ENCODE data around the gene DIS3L2. TPM values are rescaled to one million over a fixed set of nuclear protein-coding genes. Genes with fewer than 3 reads are reported as not detected.

The DIS3L2 gene
- total and polyA plus RNA-seq, 12 donors = 20.0 to 54.7 (median 30.5) TPM

GRCh38 chr2:232049350-232049749 is 87.8 kb downstream of the DIS3L2 start:
- no peak overlapping the region for H3K27ac ChIP-seq
- TF ChIP-seq, protein P1, sequence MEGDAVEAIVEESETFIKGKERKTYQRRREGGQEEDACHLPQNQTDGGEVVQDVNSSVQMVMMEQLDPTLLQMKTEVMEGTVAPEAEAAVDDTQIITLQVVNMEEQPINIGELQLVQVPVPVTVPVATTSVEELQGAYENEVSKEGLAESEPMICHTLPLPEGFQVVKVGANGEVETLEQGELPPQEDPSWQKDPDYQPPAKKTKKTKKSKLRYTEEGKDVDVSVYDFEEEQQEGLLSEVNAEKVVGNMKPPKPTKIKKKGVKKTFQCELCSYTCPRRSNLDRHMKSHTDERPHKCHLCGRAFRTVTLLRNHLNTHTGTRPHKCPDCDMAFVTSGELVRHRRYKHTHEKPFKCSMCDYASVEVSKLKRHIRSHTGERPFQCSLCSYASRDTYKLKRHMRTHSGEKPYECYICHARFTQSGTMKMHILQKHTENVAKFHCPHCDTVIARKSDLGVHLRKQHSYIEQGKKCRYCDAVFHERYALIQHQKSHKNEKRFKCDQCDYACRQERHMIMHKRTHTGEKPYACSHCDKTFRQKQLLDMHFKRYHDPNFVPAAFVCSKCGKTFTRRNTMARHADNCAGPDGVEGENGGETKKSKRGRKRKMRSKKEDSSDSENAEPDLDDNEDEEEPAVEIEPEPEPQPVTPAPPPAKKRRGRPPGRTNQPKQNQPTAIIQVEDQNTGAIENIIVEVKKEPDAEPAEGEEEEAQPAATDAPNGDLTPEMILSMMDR (IDR thresholded peaks at IDR 0.05) = no peak
- TF ChIP-seq POLR2A (IDR thresholded peaks at IDR 0.05) = no peak
- no peaks in the 10 kb centered on the region for H3K9me3 ChIP-seq (replicated peaks in 1 of 3)
- WGBS, 4 donors = 94 to 96% (median 94%) methylated on average over 4 of the region's 4 CpGs
- H3K36me3 ChIP-seq (replicated peaks in 1 of 2) = no peaks in the 10 kb centered on the region
- no peak for DNase-seq
- H3K27me3 ChIP-seq = no peaks in the 10 kb centered on the region
- H3K4me1 ChIP-seq (replicated peaks in 1 of 2) = no peaks in the 10 kb centered on the region
- H3K4me3 ChIP-seq = no peak overlapping the region
- intact Hi-C loops (cut with DNase I) = no loop called here

DNA sequence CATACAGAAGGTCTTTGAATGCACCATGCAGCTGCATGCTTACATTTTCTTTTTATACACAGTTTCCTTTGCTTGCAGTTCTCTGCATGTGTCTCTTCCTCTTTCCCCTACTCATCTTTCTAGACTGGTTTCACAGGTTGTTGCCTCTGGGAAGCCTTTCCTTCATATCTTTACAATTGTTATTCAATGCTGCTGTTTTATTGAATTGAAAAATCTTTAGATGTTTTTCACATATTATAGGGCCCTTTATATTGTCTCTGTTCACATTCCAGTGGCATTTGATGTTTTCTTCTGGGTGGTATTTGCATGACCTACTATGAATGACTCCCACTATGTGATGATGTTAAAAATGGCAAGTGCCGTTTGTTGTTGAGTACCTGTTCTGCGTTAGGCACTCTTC is 91.1 kb downstream of the DIS3L2 start:
- 86 to 96% (median 91%) methylated on average over 2 of the region's 2 CpGs for WGBS, 4 donors
- no peaks in the 10 kb centered on the region for H3K36me3 ChIP-seq (replicated peaks in 1 of 2)
- H3K9me3 ChIP-seq (replicated peaks in 1 of 3) = no peaks in the 10 kb centered on the region
- intact Hi-C loops (cut with DNase I) = no loop called here
- H3K4me1 ChIP-seq (replicated peaks in 1 of 2) = no peaks in the 10 kb centered on the region
- TF ChIP-seq, protein P1 (IDR thresholded peaks at IDR 0.05) = no peak
- TF ChIP-seq POLR2A (IDR thresholded peaks at IDR 0.05) = no peak
- no peak for DNase-seq
- no peak overlapping the region for H3K27ac ChIP-seq
- no peak overlapping the region for H3K4me3 ChIP-seq
- no peaks in the 10 kb centered on the region for H3K27me3 ChIP-seq

GRCh38 chr2:232053777-232054176 is 92.3 kb downstream of the DIS3L2 start:
- DNase-seq = peak in 2 of 7 donors; percentile 19 to 49
- Histone ChIP-seq H3K27me3 (no peaks in the 10 kb centered on the region), H3K27ac (no peak overlapping the region), H3K9me3 (replicated peaks in 1 of 3) (no peaks in the 10 kb centered on the region), H3K4me1 (replicated peaks in 1 of 2) (no peaks in the 10 kb centered on the region), H3K4me3 (no peak overlapping the region), H3K36me3 (replicated peaks in 1 of 2) (no peaks in the 10 kb centered on the region)
- TF ChIP-seq, protein P1 (IDR thresholded peaks at IDR 0.05) = no peak
- TF ChIP-seq POLR2A (IDR thresholded peaks at IDR 0.05) = no peak
- intact Hi-C loops (cut with DNase I) = no loop called here
- WGBS, 4 donors = 38 to 66% (median 64%) methylated on average over 2 of the region's 2 CpGs

DNA sequence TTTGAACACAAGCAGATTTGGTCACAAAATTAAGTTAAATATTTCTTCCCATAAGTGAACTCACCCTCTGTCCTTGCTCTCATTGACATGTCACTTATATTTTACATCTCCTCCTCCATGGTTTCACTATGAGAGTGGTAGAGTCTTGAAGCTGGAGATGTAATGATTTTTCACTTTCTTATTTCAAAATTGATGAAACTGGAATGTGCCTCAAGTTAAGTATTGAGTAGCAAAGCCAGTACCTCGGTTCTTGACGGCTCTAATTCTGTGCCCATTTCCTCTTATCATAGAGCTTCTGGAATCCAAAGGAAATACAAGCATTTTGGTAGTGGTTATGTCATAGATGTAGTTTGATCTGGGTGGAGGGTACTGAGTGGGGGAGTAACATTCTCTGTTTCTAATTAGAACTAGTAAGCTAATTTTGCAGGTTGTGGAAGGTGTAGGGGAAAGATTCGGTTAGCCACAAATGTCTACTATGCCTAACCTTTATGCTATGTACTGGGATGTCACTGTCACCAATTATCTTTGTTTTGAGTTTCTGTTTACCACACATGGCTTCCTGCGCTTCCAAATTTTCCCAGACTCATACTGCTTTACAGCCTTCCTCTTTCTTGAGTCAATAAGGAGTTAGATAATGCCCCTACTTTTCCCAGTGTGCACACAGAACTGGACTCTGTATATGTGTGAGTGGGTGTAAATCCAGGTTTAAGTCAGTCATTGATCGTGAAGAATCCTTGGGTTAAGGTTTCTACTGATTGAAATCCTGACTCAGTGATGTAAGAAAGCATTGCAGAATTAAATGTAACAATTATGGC is 96.8 kb downstream of the DIS3L2 start:
- WGBS, 4 donors = 83 to 93% (median 90%) methylated on average over 5 of the region's 5 CpGs
- Histone ChIP-seq H3K4me1 (replicated peaks in 1 of 2) (no peaks in the 10 kb centered on the region), H3K36me3 (replicated peaks in 1 of 2) (no peaks in the 10 kb centered on the region), H3K27me3 (no peaks in the 10 kb centered on the region), H3K4me3 (no peak overlapping the region), H3K27ac (no peak overlapping the region), H3K9me3 (replicated peaks in 1 of 3) (no peaks in the 10 kb centered on the region)
- no peak for DNase-seq
- intact Hi-C loops (cut with DNase I) = no loop called here
- no peak for TF ChIP-seq POLR2A (IDR thresholded peaks at IDR 0.05)
- TF ChIP-seq, protein P1 (IDR thresholded peaks at IDR 0.05) = no peak
